Activated CD4-positive, alpha-beta T cell treated with anti-CD3 and anti-CD28 coated beads, Interleukin-2, amount 50 U/mL, for 48 hours (primary cell): Measurements from ENCODE around the gene ZNF385C.

ENCODE experiments used
- DNase-seq, 2 experiments: peaks; one replicate each; pipeline ENCODE4 v3.0.0-alpha.2; 2020

The ZNF385C gene

DNA sequence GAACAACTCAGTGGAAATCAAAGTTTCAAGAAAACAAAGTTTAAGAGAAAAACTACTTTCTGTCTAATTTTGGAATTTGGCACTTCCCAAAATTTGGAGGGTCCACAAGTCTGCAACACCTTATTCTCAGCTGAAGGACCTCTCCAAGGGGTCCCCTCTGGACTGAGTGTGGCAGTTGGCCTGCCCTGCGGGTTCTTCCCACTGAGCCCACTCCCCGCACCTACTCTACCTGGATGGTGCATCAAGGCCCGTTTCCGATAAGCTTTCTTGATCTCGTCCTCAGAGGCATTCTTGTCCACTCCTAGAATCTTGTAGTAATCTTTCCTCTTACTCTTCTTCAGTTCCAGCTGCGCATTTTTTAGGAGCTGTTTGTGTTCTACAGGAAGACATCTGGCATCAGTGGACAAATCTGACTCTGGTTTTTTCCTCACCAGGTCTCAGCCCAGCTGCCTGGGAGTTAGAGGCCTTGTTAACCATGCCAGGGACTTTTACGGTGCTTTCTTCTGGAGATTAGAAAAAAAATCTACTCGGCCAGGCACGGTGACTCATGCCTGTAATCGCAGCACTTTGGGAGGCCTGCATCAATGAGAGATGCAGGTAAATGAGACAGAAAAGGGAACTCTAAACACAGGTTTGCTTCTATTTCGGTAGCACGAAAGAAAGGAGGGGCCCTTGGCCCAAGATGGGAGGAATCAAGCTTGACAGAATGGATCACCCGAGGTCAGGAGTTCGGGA, 116.1 kb downstream of the ZNF385C start:
- no peak for DNase-seq

DNA sequence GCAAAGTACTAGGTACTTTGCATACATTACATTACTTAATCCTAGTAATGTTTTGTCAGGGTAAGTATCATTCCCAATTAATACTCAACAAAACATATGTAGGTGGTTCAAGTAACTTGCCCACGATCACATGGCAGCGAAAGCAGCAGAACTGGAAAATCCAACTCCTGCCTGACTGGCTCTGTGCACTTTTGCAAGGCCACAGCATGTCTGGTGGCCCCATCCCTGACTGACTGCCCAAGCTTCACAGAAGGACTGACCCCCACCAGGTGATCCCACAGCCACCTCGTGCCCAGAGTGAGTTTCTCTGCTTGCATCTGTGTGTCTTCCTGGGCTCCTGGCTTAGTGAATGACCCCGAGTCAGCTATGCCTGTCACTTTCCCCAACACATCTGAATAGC, 120.3 kb downstream of the ZNF385C start:
- no peak for DNase-seq

- no peak for DNase-seq
Measured at GRCh38 chr17:41976142-41976768, 122.0 kb downstream of the ZNF385C start.
